Esophagus squamous epithelium (tissue), 5 donors: ENCODE data around the gene UACA. TPM values are rescaled to one million over a fixed set of nuclear protein-coding genes. Genes with fewer than 3 reads are reported as not detected.

Source experiments
- DNase-seq: peaks from one replicate; lab custom pipeline; 2025; lab: John Stamatoyannopoulos, UW
- H3K27ac ChIP-seq, 4 donors: fragments of 200-600 bp; sonication (generic); one replicate each; pipeline ENCODE4 v1.5.1; 2016 to 2019; ENCODE audit warnings: mild to moderate bottlenecking in 1 of 4
- H3K27me3 ChIP-seq, 4 donors: fragments of 200-600 bp; sonication (generic); 1 replicate in 3 of 4; 2 replicates in 1 of 4; pipeline versions ENCODE4 v1.5.1 to v1.6.0; 2017 to 2021; ENCODE audit warnings: antibody characterized with exemption in 1 of 4
- H3K36me3 ChIP-seq, 3 donors: fragments of 200-600 bp; sonication (generic); one replicate each; pipeline ENCODE4 v1.5.1; 2016 to 2019
- H3K4me1 ChIP-seq, 3 donors: fragments of 200-600 bp; sonication (generic); one replicate each; pipeline ENCODE4 v1.5.1; 2017 to 2019
- H3K4me3 ChIP-seq, 4 donors: fragments of 200-600 bp; sonication (generic); 1 replicate in 3 of 4; 2 replicates in 1 of 4; pipeline ENCODE4 v1.5.1; 2016 to 2019; ENCODE audit warnings: mild to moderate bottlenecking in 2 of 4, moderate library complexity in 1 of 4
- H3K9me3 ChIP-seq, 3 donors: fragments of 200-600 bp; sonication (generic); one replicate each; pipeline ENCODE4 v1.5.1; 2016 to 2019
- POLR2A ChIP-seq, 4 donors: fragments of 450-650 bp; IDR thresholded peaks; one replicate each; pipeline ENCODE4 v1.6.1; 2017; ENCODE audit warnings: antibody characterized with exemption in 4 of 4, mild to moderate bottlenecking in 4 of 4, moderate library complexity in 3 of 4
- WGBS, 2 donors: methylation state at CpG; one replicate each; pipeline ENCODE4 v1.1.5; 2018; 5-methylcytosine and 5-hydroxymethylcytosine counted together
- intact Hi-C: fragments of 100-400 bp; cut with DNase I; formaldehyde crosslinking; loops from one replicate; pipeline ENCODE4 v1.15.0; 2022
- total RNA-seq, 4 donors: library from RNA; depleted of rRNA; stranded (reverse); fragments of >200 nt; gene quantifications; one replicate each; pipeline ENCODE4 v1.1.0, GENCODE V29; 2016
- TF ChIP-seq, protein P1 (sequence below), 6 experiments: fragments of 450-650 bp in 4 of 6; fragments of 200-600 bp in 2 of 6; sonication (generic) in 2 of 6; IDR thresholded peaks; one replicate each; pipeline ENCODE4 v1.5.1; 2016 to 2019; ENCODE audit warnings: antibody characterized with exemption in 6 of 6, mild to moderate bottlenecking in 4 of 6, moderate library complexity in 4 of 6
- donor health status: DM: yes; HTN: yes; CAD: no.

The UACA gene
- total RNA-seq, 4 donors from 2014 or later: 18.3 to 55.3 (median 29.8) TPM

- peak overlapping the region in 2 of 4 donors; percentile 57 to 66 for H3K27ac ChIP-seq
- WGBS, 2 donors: 50 to 80% methylated on average over 5 of the region's 5 CpGs
- no peak for DNase-seq
- no peaks in the 10 kb centered on the region for H3K9me3 ChIP-seq
- H3K27me3 ChIP-seq: no peaks in the 10 kb centered on the region
- TF ChIP-seq, protein P1, sequence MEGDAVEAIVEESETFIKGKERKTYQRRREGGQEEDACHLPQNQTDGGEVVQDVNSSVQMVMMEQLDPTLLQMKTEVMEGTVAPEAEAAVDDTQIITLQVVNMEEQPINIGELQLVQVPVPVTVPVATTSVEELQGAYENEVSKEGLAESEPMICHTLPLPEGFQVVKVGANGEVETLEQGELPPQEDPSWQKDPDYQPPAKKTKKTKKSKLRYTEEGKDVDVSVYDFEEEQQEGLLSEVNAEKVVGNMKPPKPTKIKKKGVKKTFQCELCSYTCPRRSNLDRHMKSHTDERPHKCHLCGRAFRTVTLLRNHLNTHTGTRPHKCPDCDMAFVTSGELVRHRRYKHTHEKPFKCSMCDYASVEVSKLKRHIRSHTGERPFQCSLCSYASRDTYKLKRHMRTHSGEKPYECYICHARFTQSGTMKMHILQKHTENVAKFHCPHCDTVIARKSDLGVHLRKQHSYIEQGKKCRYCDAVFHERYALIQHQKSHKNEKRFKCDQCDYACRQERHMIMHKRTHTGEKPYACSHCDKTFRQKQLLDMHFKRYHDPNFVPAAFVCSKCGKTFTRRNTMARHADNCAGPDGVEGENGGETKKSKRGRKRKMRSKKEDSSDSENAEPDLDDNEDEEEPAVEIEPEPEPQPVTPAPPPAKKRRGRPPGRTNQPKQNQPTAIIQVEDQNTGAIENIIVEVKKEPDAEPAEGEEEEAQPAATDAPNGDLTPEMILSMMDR (IDR thresholded peaks at IDR 0.05): no peak
- TF ChIP-seq POLR2A (IDR thresholded peaks at IDR 0.05): no peak
- H3K4me1 ChIP-seq: peaks cover 0 to 44% (median 0%) of the 10 kb centered on the region in 3 donors
- no peak overlapping the region for H3K4me3 ChIP-seq
- intact Hi-C loops: no loop called here
- H3K36me3 ChIP-seq: no peaks in the 10 kb centered on the region
Observed at GRCh38 chr15:70781236-70781635, 17.9 kb upstream of the UACA start.

- Histone ChIP-seq H3K36me3 (no peaks in the 10 kb centered on the region), H3K27me3 (no peaks in the 10 kb centered on the region), H3K4me1 (peaks cover 0 to 30% (median 0%) of the 10 kb centered on the region in 3 donors), H3K27ac (peak overlapping the region in 1 of 4 donors; percentile 26), H3K4me3 (no peak overlapping the region), H3K9me3 (no peaks in the 10 kb centered on the region)
- 32 to 54% methylated on average over 3 of the region's 3 CpGs for WGBS, 2 donors
- intact Hi-C loops: no loop called here
- TF ChIP-seq, protein P1 (IDR thresholded peaks at IDR 0.05): no peak
- TF ChIP-seq POLR2A (IDR thresholded peaks at IDR 0.05): no peak
- no peak for DNase-seq
Observed at GRCh38 chr15:70778258-70779076, 15.1 kb upstream of the UACA start.

DNA sequence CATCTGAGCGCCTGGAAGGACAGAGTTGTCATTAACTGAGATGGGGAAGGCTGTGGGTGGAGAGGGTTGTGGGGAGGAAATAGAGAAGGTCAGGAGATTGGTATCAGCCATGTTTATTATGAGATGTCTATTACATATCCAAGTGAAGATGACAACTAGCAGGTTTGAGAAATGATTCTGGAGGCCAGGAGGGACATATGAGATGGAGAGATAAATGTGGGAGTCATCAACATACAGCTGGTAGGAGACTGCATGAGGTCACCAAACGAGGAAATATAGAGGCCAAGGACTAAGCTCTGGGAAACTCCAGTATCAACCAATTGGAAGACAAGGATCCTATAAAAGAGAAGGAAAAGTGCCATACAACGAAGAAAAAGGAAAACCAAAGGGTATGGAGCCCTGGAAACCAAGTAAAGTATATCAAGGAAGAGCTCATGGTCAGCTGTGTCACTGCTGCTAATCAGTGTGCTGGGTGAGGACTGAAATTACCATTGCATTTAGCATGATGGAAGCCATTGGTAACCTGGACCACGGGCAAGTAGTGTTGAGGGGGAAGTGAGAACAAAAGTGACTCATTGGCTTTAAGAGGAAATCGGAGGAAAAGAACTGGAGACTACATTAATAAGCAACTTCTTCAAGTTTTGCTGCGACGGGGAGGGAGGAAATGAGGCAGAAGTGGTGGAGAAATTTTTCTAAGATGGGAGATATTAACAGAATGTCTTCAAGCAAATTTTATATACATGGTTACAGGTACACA lies 14.0 kb upstream of the UACA start:
- WGBS, 2 donors: 65 to 69% methylated on average over 7 of the region's 7 CpGs
- Histone ChIP-seq H3K9me3 (no peaks in the 10 kb centered on the region), H3K27me3 (no peaks in the 10 kb centered on the region), H3K4me3 (no peak overlapping the region), H3K27ac (no peak overlapping the region), H3K36me3 (no peaks in the 10 kb centered on the region), H3K4me1 (peaks cover 0 to 18% (median 0%) of the 10 kb centered on the region in 3 donors)
- TF ChIP-seq, protein P1 (IDR thresholded peaks at IDR 0.05): no peak
- TF ChIP-seq POLR2A (IDR thresholded peaks at IDR 0.05): no peak
- intact Hi-C loops: no loop called here
- no peak for DNase-seq

DNA sequence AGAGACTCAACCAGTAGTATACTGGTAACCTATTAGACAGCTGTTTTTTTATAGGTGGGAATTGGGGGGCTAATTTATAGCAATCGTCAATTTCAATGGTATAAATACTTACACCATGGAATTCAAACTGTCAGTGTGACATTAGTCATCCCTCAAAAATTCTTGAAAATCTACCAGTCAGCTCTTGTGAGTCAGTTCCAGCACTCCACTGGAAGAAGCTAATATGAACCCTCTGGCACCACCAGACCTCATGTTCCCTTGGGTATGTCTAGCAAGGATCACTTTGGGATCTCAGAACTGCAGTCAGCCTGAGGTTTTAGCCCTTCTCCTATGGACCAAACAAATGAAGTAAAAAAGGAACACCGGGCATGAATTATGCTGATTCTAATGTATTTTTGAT lies 11.8 kb upstream of the UACA start:
- H3K36me3 ChIP-seq: no peaks in the 10 kb centered on the region
- H3K4me1 ChIP-seq: peaks cover 0 to 19% (median 0%) of the 10 kb centered on the region in 3 donors
- DNase-seq: no peak
- TF ChIP-seq, protein P1 (IDR thresholded peaks at IDR 0.05): no peak
- no peak for TF ChIP-seq POLR2A (IDR thresholded peaks at IDR 0.05)
- H3K9me3 ChIP-seq: no peaks in the 10 kb centered on the region
- WGBS, 2 donors: 63 to 71% methylated on average over 2 of the region's 2 CpGs
- peak overlapping the region in 1 of 4 donors; percentile 3 for H3K27ac ChIP-seq
- intact Hi-C loops: no loop called here
- H3K27me3 ChIP-seq: no peaks in the 10 kb centered on the region
- no peak overlapping the region for H3K4me3 ChIP-seq

- 93% methylated on average over 3 of the region's 3 CpGs; no CpG with 5 or more reads in 1 of the 2 donors for WGBS, 2 donors
- intact Hi-C loops: no loop called here
- no peak overlapping the region for H3K4me3 ChIP-seq
Observed at GRCh38 chr15:70772402-70772801, 9.0 kb upstream of the UACA start.

More at GRCh38 chr15:70772402-70772801, 9.0 kb upstream of the UACA start:
- Histone ChIP-seq H3K36me3 (no peaks in the 10 kb centered on the region), H3K4me1 (peaks cover 0 to 15% (median 0%) of the 10 kb centered on the region in 3 donors), H3K27ac (no peak overlapping the region), H3K27me3 (no peaks in the 10 kb centered on the region), H3K9me3 (no peaks in the 10 kb centered on the region)
- DNase-seq: no peak
- TF ChIP-seq, protein P1 (IDR thresholded peaks at IDR 0.05): no peak
- TF ChIP-seq POLR2A (IDR thresholded peaks at IDR 0.05): no peak
